GM18502 (cell line): ENCODE results near the gene NRCAM.
"Not testable (repeated sequence)": the region's sequence is repeated elsewhere in the genome, so short reads cannot be mapped to it uniquely, and the experiment has no call there.

ENCODE experiments used
- ATAC-seq: cut with Tn5 transposase; IDR thresholded peaks from one replicate; pipeline ENCODE4 v1.9.1; 2021; ENCODE audit warnings: mild to moderate bottlenecking; ENCODE audit not compliant: unreplicated experiment, poor library complexity

NRCAM gene

GRCh38 chr7:108404509-108405420 lies 51.5 kb downstream of the NRCAM start:
- ATAC-seq, result no peak

- no peak for ATAC-seq
These were observed 52.5 kb downstream of the NRCAM start for GRCh38 chr7:108403597-108404217.

GRCh38 chr7:108402865-108403264 lies 53.4 kb downstream of the NRCAM start:
- ATAC-seq, result peak; percentile 79

- ATAC-seq, result no peak
These were observed 60.2 kb downstream of the NRCAM start for GRCh38 chr7:108396080-108396479.

GRCh38 chr7:108395426-108395825 lies 60.8 kb downstream of the NRCAM start:
- no peak for ATAC-seq

GRCh38 chr7:108393097-108393496 lies 63.1 kb downstream of the NRCAM start:
- ATAC-seq, result not testable (repeated sequence)

GRCh38 chr7:108387686-108388085 lies 68.5 kb downstream of the NRCAM start:
- not testable (repeated sequence) for ATAC-seq

- no peak for ATAC-seq
These were observed 70.3 kb downstream of the NRCAM start for GRCh38 chr7:108385834-108386422.

- ATAC-seq, result peak; percentile 87
These were observed 71.3 kb downstream of the NRCAM start for GRCh38 chr7:108384716-108385483.

- ATAC-seq, result no peak
These were observed 73.3 kb downstream of the NRCAM start for GRCh38 chr7:108382932-108383331.

- ATAC-seq, result no peak
These were observed 75.7 kb downstream of the NRCAM start for GRCh38 chr7:108380517-108380916.

- peak; percentile 32 for ATAC-seq
These were observed 80.0 kb downstream of the NRCAM start for GRCh38 chr7:108376206-108376605.

GRCh38 chr7:108375668-108376067 lies 80.6 kb downstream of the NRCAM start:
- peak; percentile 75 for ATAC-seq

- peak; percentile 76 for ATAC-seq
These were observed 81.3 kb downstream of the NRCAM start for GRCh38 chr7:108374899-108375298.

GRCh38 chr7:108372618-108373017 lies 83.6 kb downstream of the NRCAM start:
- no peak for ATAC-seq

GRCh38 chr7:108370616-108371015 lies 85.6 kb downstream of the NRCAM start:
- no peak for ATAC-seq

GRCh38 chr7:108368466-108368865 lies 87.8 kb downstream of the NRCAM start:
- no peak for ATAC-seq

GRCh38 chr7:108367946-108368345 lies 88.3 kb downstream of the NRCAM start:
- no peak for ATAC-seq

- no peak for ATAC-seq
These were observed 88.9 kb downstream of the NRCAM start for GRCh38 chr7:108367314-108367713.

GRCh38 chr7:108363659-108364058 lies 92.6 kb downstream of the NRCAM start:
- ATAC-seq, result no peak
